ENCODE results near the gene KRTAP1-3.
"Not testable (repeated sequence)": the region's sequence is repeated elsewhere in the genome, so short reads cannot be mapped to it uniquely, and the experiment has no call there.

KRTAP1-3 gene

DNA sequence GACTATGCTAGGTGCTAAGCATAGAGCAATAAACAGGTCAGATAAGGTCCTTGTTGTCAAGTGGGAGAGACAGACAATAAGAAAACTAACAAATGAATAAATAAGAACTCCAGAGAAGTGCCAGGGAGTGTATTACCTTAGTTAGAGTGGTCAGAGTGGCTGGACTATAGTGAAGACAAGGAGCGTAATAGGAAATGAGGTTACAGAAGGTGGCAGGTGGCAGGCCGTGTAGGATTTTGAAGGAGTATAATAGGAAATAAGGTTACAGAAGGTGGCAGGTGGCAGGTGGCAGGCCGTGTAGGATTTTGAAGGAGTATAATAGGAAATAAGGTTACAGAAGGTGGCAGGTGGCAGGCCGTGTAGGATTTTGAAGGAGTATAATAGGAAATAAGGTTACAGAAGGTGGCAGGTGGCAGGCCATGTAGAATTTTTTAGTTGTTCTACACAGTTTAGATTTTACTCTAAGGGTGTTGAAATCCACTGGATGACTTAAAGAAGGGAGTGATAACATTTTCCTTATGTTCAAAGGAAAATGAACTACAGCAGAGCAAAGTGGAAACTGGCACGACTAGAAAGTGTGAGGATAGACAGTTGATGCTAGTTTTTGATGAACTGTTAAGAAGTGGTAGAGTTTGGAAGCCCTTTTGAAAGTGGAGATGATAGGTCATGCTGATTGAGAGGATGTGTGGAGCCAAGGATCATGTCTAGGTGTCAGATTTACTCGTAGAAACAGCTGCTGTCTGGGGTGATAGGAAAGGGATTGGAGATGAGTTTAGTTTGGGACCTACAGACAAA lies 22.2 kb downstream of the KRTAP1-3 start:
- Histone ChIP-seq H3K27me3 (replicated peaks; ENCODE audit: control insufficient read depth, insufficient read depth, low read length, poor library complexity, severe bottlenecking) (no peaks in the 10 kb centered on the region), H3K4me1 (ENCODE audit: control insufficient read depth, insufficient read depth, low read length, poor library complexity, severe bottlenecking) (no peaks in the 10 kb centered on the region), H3K4me3 (ENCODE audit: insufficient read depth, low read depth, low read length, poor library complexity, severe bottlenecking) (no peak overlapping the region), H3K27ac (ENCODE audit: insufficient read depth, low read length, poor library complexity, severe bottlenecking) (no peak overlapping the region), H3K9me3 (ENCODE audit: control insufficient read depth, low read length) (no peaks in the 10 kb centered on the region), H3K36me3 (ENCODE audit: control insufficient read depth, insufficient read depth, low read length) (no peaks in the 10 kb centered on the region)
- DNase-seq: no peak

GRCh38 chr17:41010441-41010840 lies 24.2 kb downstream of the KRTAP1-3 start:
- no peaks in the 10 kb centered on the region for H3K27me3 ChIP-seq (replicated peaks; ENCODE audit: control insufficient read depth, insufficient read depth, low read length, poor library complexity, severe bottlenecking)
- H3K4me3 ChIP-seq (ENCODE audit: insufficient read depth, low read depth, low read length, poor library complexity, severe bottlenecking): no peak overlapping the region
- no peaks in the 10 kb centered on the region for H3K4me1 ChIP-seq (ENCODE audit: control insufficient read depth, insufficient read depth, low read length, poor library complexity, severe bottlenecking)
- no peak for DNase-seq
- H3K27ac ChIP-seq (ENCODE audit: insufficient read depth, low read length, poor library complexity, severe bottlenecking): no peak overlapping the region
- H3K36me3 ChIP-seq (ENCODE audit: control insufficient read depth, insufficient read depth, low read length): no peaks in the 10 kb centered on the region
- no peaks in the 10 kb centered on the region for H3K9me3 ChIP-seq (ENCODE audit: control insufficient read depth, low read length)

DNA sequence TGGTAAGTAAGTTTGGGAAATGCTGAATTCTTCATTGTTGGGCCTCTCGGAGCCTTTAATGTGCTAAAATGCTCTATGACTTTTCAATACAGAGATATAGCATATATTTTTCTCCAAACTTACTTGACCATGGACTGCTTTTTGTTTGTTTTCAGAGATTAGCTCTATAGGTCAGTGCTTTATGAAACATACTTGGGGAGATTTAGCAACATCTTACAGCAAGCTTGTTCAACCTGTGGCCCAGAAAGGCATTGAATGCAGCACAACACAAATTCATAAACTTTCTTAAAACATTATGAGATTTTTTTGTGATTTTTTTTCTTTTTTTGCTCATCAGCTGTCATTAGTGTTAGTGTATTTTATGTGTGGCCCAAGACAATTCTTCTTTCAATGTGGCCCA lies 24.7 kb downstream of the KRTAP1-3 start:
- Histone ChIP-seq H3K27ac (ENCODE audit: insufficient read depth, low read length, poor library complexity, severe bottlenecking) (no peak overlapping the region), H3K27me3 (replicated peaks; ENCODE audit: control insufficient read depth, insufficient read depth, low read length, poor library complexity, severe bottlenecking) (no peaks in the 10 kb centered on the region), H3K36me3 (ENCODE audit: control insufficient read depth, insufficient read depth, low read length) (no peaks in the 10 kb centered on the region), H3K4me3 (ENCODE audit: insufficient read depth, low read depth, low read length, poor library complexity, severe bottlenecking) (no peak overlapping the region), H3K4me1 (ENCODE audit: control insufficient read depth, insufficient read depth, low read length, poor library complexity, severe bottlenecking) (no peaks in the 10 kb centered on the region), H3K9me3 (ENCODE audit: control insufficient read depth, low read length) (no peaks in the 10 kb centered on the region)
- no peak for DNase-seq

- H3K4me1 ChIP-seq (ENCODE audit: control insufficient read depth, insufficient read depth, low read length, poor library complexity, severe bottlenecking): no peaks in the 10 kb centered on the region
- no peak overlapping the region for H3K27ac ChIP-seq (ENCODE audit: insufficient read depth, low read length, poor library complexity, severe bottlenecking)
- no peak for DNase-seq
- no peaks in the 10 kb centered on the region for H3K36me3 ChIP-seq (ENCODE audit: control insufficient read depth, insufficient read depth, low read length)
- no peaks in the 10 kb centered on the region for H3K9me3 ChIP-seq (ENCODE audit: control insufficient read depth, low read length)
- no peaks in the 10 kb centered on the region for H3K27me3 ChIP-seq (replicated peaks; ENCODE audit: control insufficient read depth, insufficient read depth, low read length, poor library complexity, severe bottlenecking)
- H3K4me3 ChIP-seq (ENCODE audit: insufficient read depth, low read depth, low read length, poor library complexity, severe bottlenecking): no peak overlapping the region
Observed at GRCh38 chr17:41009301-41009760, 25.3 kb downstream of the KRTAP1-3 start.

- Histone ChIP-seq H3K9me3 (ENCODE audit: control insufficient read depth, low read length) (no peaks in the 10 kb centered on the region), H3K36me3 (ENCODE audit: control insufficient read depth, insufficient read depth, low read length) (no peaks in the 10 kb centered on the region), H3K4me1 (ENCODE audit: control insufficient read depth, insufficient read depth, low read length, poor library complexity, severe bottlenecking) (no peaks in the 10 kb centered on the region), H3K4me3 (ENCODE audit: insufficient read depth, low read depth, low read length, poor library complexity, severe bottlenecking) (no peak within 1 kb of the TSS), H3K27me3 (replicated peaks; ENCODE audit: control insufficient read depth, insufficient read depth, low read length, poor library complexity, severe bottlenecking) (no peaks in the 10 kb centered on the region), H3K27ac (ENCODE audit: insufficient read depth, low read length, poor library complexity, severe bottlenecking) (no peak within 1 kb of the TSS)
- no peak for DNase-seq
Observed at GRCh38 chr17:41008811-41009210, 25.9 kb downstream of the KRTAP1-3 start, which contains the start of gene KRTAP3-1. Gene KRTAP3-1, minus strand, starts transcription at chr17:41009128. Its CDS starts 54 bp downstream, at chr17:41009074.

GRCh38 chr17:41004397-41004796 lies 30.3 kb downstream of the KRTAP1-3 start:
- H3K27me3 ChIP-seq (replicated peaks; ENCODE audit: control insufficient read depth, insufficient read depth, low read length, poor library complexity, severe bottlenecking): no peaks in the 10 kb centered on the region
- no peaks in the 10 kb centered on the region for H3K4me1 ChIP-seq (ENCODE audit: control insufficient read depth, insufficient read depth, low read length, poor library complexity, severe bottlenecking)
- H3K4me3 ChIP-seq (ENCODE audit: insufficient read depth, low read depth, low read length, poor library complexity, severe bottlenecking): no peak overlapping the region
- no peak for DNase-seq
- no peak overlapping the region for H3K27ac ChIP-seq (ENCODE audit: insufficient read depth, low read length, poor library complexity, severe bottlenecking)
- H3K9me3 ChIP-seq (ENCODE audit: control insufficient read depth, low read length): no peaks in the 10 kb centered on the region
- H3K36me3 ChIP-seq (ENCODE audit: control insufficient read depth, insufficient read depth, low read length): no peaks in the 10 kb centered on the region

- Histone ChIP-seq H3K27me3 (replicated peaks; ENCODE audit: control insufficient read depth, insufficient read depth, low read length, poor library complexity, severe bottlenecking) (no peaks in the 10 kb centered on the region), H3K4me1 (ENCODE audit: control insufficient read depth, insufficient read depth, low read length, poor library complexity, severe bottlenecking) (no peaks in the 10 kb centered on the region), H3K36me3 (ENCODE audit: control insufficient read depth, insufficient read depth, low read length) (no peaks in the 10 kb centered on the region), H3K4me3 (ENCODE audit: insufficient read depth, low read depth, low read length, poor library complexity, severe bottlenecking) (no peak overlapping the region), H3K27ac (ENCODE audit: insufficient read depth, low read length, poor library complexity, severe bottlenecking) (no peak overlapping the region), H3K9me3 (ENCODE audit: control insufficient read depth, low read length) (no peaks in the 10 kb centered on the region)
- no peak for DNase-seq
Observed at GRCh38 chr17:41003926-41004325, 30.7 kb downstream of the KRTAP1-3 start.

- no peak overlapping the region for H3K27ac ChIP-seq (ENCODE audit: insufficient read depth, low read length, poor library complexity, severe bottlenecking)
- no peaks in the 10 kb centered on the region for H3K36me3 ChIP-seq (ENCODE audit: control insufficient read depth, insufficient read depth, low read length)
- no peaks in the 10 kb centered on the region for H3K4me1 ChIP-seq (ENCODE audit: control insufficient read depth, insufficient read depth, low read length, poor library complexity, severe bottlenecking)
- peaks cover 3% of the 10 kb centered on the region for H3K27me3 ChIP-seq (replicated peaks; ENCODE audit: control insufficient read depth, insufficient read depth, low read length, poor library complexity, severe bottlenecking)
- DNase-seq: no peak
- H3K4me3 ChIP-seq (ENCODE audit: insufficient read depth, low read depth, low read length, poor library complexity, severe bottlenecking): no peak overlapping the region
- H3K9me3 ChIP-seq (ENCODE audit: control insufficient read depth, low read length): no peaks in the 10 kb centered on the region
Observed at GRCh38 chr17:41002814-41003213, 31.9 kb downstream of the KRTAP1-3 start.

DNA sequence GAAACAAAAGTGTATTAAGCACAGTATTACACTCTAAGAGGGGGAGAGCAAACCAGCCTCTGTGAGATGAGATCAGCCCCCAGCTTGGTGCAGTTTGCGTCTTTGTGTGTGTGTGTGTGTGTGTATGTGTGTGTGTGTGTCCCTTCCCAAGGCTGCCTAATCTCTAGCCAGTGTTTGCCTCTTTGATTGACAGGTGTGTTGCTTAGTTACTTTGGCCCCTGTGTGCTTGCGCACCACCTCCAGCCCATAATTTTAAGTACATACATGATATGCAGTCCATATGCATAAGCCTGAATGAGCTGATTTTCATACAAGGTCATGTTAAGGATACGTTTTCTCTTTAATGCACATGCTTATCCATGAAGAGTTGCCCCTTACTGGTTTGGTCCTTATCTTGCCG lies 32.9 kb downstream of the KRTAP1-3 start:
- H3K36me3 ChIP-seq (ENCODE audit: control insufficient read depth, insufficient read depth, low read length): no peaks in the 10 kb centered on the region
- peaks cover 3% of the 10 kb centered on the region for H3K27me3 ChIP-seq (replicated peaks; ENCODE audit: control insufficient read depth, insufficient read depth, low read length, poor library complexity, severe bottlenecking)
- no peak overlapping the region for H3K4me3 ChIP-seq (ENCODE audit: insufficient read depth, low read depth, low read length, poor library complexity, severe bottlenecking)
- H3K27ac ChIP-seq (ENCODE audit: insufficient read depth, low read length, poor library complexity, severe bottlenecking): no peak overlapping the region
- DNase-seq: no peak
- no peaks in the 10 kb centered on the region for H3K9me3 ChIP-seq (ENCODE audit: control insufficient read depth, low read length)
- H3K4me1 ChIP-seq (ENCODE audit: control insufficient read depth, insufficient read depth, low read length, poor library complexity, severe bottlenecking): no peaks in the 10 kb centered on the region

GRCh38 chr17:40999563-40999962 lies 35.1 kb downstream of the KRTAP1-3 start, which contains the start of gene KRTAP3-2:
Gene KRTAP3-2, minus strand, starts transcription at chr17:40999906. Its CDS starts 53 bp downstream, at chr17:40999853.
- H3K27ac ChIP-seq (ENCODE audit: insufficient read depth, low read length, poor library complexity, severe bottlenecking); H3K27me3 ChIP-seq (replicated peaks; ENCODE audit: control insufficient read depth, insufficient read depth, low read length, poor library complexity, severe bottlenecking); H3K9me3 ChIP-seq (ENCODE audit: control insufficient read depth, low read length); H3K4me1 ChIP-seq (ENCODE audit: control insufficient read depth, insufficient read depth, low read length, poor library complexity, severe bottlenecking); H3K4me3 ChIP-seq (ENCODE audit: insufficient read depth, low read depth, low read length, poor library complexity, severe bottlenecking); H3K36me3 ChIP-seq (ENCODE audit: control insufficient read depth, insufficient read depth, low read length); DNase-seq: not testable (repeated sequence)

Measured in effector memory CD4-positive, alpha-beta T cell (primary cell).